Mesodermal cell (in vitro differentiated cells): ENCODE data around the gene RAPGEF4.

Experiments used
- H3K27ac ChIP-seq: 2 replicates; pipeline ENCODE4 v1.7.0; 2013; ENCODE audit warnings: mild to moderate bottlenecking, low read depth, low read length, moderate library complexity; ENCODE audit not compliant: severe bottlenecking
- H3K36me3 ChIP-seq: 2 replicates; pipeline ENCODE4 v1.7.1; 2013; ENCODE audit warnings: mild to moderate bottlenecking, low read length, moderate library complexity; ENCODE audit not compliant: control insufficient read depth, insufficient read depth
- H3K4me1 ChIP-seq: one replicate; pipeline ENCODE4 v1.7.1; 2013; ENCODE audit warnings: mild to moderate bottlenecking, low read length; ENCODE audit not compliant: insufficient read depth, control insufficient read depth, poor library complexity, severe bottlenecking
- H3K4me3 ChIP-seq: 2 replicates; pipeline ENCODE4 v1.7.0; 2013; ENCODE audit warnings: low read length, control low read depth, mild to moderate bottlenecking; ENCODE audit not compliant: insufficient read depth, poor library complexity, severe bottlenecking; ENCODE audit errors: extremely low read depth
- H3K9me3 ChIP-seq: 2 replicates; pipeline ENCODE4 v1.7.1; 2013; ENCODE audit warnings: mild to moderate bottlenecking, low read length, moderate library complexity; ENCODE audit not compliant: control insufficient read depth
- WGBS, 2 experiments: methylation state at CpG; one replicate each; pipeline ENCODE4 v1.1.5; 2013; ENCODE audit warnings: missing lambda C conversion rate in 2 of 2; ENCODE audit not compliant: insufficient coverage in 2 of 2; 5-methylcytosine and 5-hydroxymethylcytosine counted together

RAPGEF4 gene

DNA sequence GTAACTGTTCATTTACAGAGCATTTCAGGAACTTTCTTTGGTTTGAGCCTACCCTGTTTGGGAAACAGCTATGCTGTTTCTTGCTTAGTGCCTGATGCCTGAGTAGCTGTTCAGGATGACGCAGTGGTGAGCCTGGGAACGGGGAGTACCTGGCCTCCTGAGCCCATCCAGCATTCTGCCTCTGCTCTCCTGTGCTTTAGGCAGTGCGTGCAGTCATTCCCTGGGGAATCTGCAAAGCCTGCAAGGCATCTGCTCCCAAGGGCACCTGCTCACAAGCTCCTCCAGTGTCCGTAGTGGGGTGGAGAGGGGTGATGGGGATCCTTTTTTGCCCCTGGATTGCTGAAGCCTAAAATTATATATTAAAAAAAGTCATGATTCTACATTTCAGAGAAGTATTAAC is 68.8 kb downstream of the RAPGEF4 start:
- peaks cover 7% of the 10 kb centered on the region for H3K9me3 ChIP-seq
- H3K4me1 ChIP-seq: peaks cover 3% of the 10 kb centered on the region
- H3K36me3 ChIP-seq: no peaks in the 10 kb centered on the region
- WGBS, 2 experiments: 83 to 87% methylated on average over 3 of the region's 4 CpGs
- no peak overlapping the region for H3K27ac ChIP-seq
- H3K4me3 ChIP-seq: no peak overlapping the region

DNA sequence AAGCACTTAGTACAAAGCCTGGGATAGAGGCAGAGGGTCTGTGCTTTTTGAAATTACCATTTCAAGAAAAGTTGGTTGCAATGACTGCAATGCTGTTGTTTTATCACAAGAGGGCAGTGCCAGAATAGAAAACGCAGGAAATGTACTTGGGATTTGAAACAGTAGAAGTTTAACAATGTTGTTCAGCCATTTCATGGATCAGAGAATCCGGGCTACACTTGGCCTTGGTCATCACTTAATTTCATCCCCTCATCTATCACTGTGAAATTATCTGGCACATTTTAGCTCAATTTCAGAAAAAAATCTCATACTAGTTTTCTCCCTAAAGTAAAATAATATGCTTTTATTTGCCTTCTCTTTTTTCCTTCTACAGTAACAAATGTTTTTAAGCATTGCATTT is 70.8 kb downstream of the RAPGEF4 start:
- 0 to 27% methylated on average over 1 of the region's 2 CpGs for WGBS, 2 experiments

DNA sequence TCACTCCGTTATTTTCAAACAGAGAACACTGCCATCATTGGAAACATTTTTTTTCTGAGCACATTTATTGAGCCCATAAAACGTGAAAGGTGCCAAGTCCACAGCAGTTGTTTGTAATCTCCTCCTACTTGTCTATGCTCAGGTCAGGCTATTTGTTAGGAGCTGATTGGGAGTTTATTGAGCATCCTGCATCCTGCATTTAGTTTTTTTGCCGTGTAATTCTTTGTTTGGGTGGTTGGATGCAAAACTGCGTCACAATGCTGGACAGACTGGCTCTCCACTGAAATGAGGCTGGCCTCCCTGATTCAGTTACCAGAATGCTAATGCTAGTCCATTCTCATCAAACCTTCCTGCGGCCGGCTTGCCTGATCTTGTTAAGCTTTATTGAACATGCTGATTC is 71.4 kb downstream of the RAPGEF4 start:
- no peak overlapping the region for H3K27ac ChIP-seq
- H3K9me3 ChIP-seq: peaks cover 7% of the 10 kb centered on the region
- no peak overlapping the region for H3K4me3 ChIP-seq
- WGBS, 2 experiments: 93 to 100% methylated on average over 1 to 5 of the region's 6 CpGs
- H3K4me1 ChIP-seq: peaks cover 3% of the 10 kb centered on the region
- H3K36me3 ChIP-seq: no peaks in the 10 kb centered on the region

More for the DNA sequence above, 70.8 kb downstream of the RAPGEF4 start:
- peaks cover 3% of the 10 kb centered on the region for H3K4me1 ChIP-seq
- H3K27ac ChIP-seq: no peak overlapping the region
- peaks cover 7% of the 10 kb centered on the region for H3K9me3 ChIP-seq
- no peaks in the 10 kb centered on the region for H3K36me3 ChIP-seq
- H3K4me3 ChIP-seq: no peak overlapping the region

DNA sequence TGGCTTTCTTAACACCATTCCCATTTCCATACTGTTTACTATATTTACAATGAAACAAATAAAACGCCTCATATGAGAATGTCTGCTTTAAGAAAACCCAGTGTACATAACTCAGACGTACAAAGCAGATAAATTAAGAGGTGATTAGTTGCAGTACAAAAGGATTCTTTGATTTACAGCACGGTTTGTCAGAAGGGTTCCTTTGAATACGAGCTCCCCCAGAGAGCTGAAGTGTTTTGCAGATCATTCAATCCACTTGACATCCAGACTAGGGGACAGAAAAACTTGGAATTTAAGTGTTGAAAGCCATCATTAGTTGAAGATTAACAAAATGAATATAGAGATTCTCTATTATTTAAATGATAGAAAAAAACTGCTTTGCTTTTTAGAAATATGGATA is 72.5 kb downstream of the RAPGEF4 start:
- peaks cover 1% of the 10 kb centered on the region for H3K9me3 ChIP-seq
- no peaks in the 10 kb centered on the region for H3K36me3 ChIP-seq
- H3K4me1 ChIP-seq: peaks cover 3% of the 10 kb centered on the region
- WGBS, 2 experiments: 85 to 90% methylated on average over 2 to 3 of the region's 4 CpGs
- no peak overlapping the region for H3K4me3 ChIP-seq
- H3K27ac ChIP-seq: no peak overlapping the region

DNA sequence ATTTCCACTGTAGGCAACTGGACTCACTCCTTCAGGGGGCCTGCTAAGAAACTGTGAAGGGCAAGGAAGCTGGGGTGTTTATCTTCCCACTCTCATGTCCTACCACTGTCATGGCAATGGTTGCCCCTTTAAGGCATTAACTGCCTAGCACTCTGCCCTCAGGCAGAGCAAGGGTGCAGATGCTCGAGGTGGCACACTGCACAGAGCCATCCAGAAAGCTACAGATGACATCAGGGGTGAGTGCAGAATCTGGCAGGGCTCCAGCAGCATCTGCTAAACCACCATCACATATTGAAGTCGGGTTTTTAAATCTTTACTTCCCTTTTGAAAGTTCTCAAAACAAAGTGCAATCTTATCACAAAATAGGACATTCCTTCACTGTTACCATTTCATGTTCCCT is 75.4 kb downstream of the RAPGEF4 start:
- H3K9me3 ChIP-seq: no peaks in the 10 kb centered on the region
- 80 to 100% methylated on average over 2 of the region's 2 CpGs for WGBS, 2 experiments
- H3K4me1 ChIP-seq: peaks cover 3% of the 10 kb centered on the region
- H3K36me3 ChIP-seq: no peaks in the 10 kb centered on the region
- no peak overlapping the region for H3K27ac ChIP-seq
- no peak overlapping the region for H3K4me3 ChIP-seq

DNA sequence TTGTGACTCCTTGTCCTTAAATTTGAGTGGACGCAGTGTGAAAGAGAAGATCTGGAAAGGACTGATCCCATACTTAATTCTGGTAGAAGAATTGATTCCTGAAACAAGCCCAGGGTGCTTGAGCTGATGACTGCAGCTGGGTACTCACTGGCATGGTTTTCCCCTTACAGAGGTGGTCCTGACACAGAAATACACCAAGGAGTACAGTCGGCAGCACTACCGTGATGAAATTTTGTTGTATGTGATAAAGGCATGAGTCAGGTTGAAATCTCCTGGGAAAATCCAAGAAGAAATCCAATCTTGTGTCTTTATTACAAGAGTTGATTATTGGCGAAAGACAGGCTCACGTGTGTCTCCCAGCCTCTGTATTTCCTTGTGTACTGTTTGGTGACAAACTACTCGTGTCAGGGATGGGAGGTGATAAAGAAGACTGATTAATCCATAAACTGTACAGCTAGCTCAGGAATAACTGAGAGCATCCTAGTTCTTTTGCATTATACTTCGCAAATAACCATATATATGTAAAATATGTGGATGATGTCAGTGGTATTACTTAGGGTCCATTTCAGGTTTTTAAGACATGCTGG is 76.6 kb downstream of the RAPGEF4 start:
- Histone ChIP-seq H3K27ac (no peak overlapping the region), H3K36me3 (no peaks in the 10 kb centered on the region), H3K9me3 (no peaks in the 10 kb centered on the region), H3K4me1 (no peaks in the 10 kb centered on the region), H3K4me3 (no peak overlapping the region)
- WGBS, 2 experiments: 84% methylated on average over 5 to 6 of the region's 7 CpGs

DNA sequence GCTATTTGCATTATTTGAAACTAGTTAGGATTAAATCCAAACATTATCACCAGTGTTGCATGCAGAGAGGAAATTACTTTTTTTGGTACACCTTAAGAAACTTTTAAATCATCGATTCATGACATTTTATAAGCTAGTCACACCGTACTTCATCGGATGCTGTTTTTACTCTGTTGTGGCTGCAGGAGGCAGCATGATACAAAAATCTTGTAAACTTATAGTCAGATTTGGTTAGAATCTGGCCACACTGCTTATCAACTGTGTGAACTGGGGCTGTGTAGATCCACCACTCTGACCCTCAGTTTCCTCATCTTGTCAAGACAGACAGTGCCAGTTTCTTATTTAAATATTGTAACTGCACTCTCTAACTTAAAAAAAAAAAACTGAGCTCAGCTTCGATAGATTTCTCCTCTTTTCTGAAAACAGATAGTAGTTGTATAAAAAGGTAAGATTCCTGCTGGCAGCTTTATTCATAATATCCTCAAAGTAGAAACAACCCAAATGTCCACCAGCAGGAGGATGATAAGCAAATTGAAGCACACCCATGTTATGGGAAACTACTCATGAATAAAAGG is 77.8 kb downstream of the RAPGEF4 start:
- 56% methylated on average over 3 of the region's 4 CpGs; no CpG with 5 or more reads in 1 of the 2 experiments for WGBS, 2 experiments
- no peaks in the 10 kb centered on the region for H3K36me3 ChIP-seq
- H3K27ac ChIP-seq: no peak overlapping the region
- H3K4me3 ChIP-seq: no peak overlapping the region
- no peaks in the 10 kb centered on the region for H3K4me1 ChIP-seq
- H3K9me3 ChIP-seq: no peaks in the 10 kb centered on the region

DNA sequence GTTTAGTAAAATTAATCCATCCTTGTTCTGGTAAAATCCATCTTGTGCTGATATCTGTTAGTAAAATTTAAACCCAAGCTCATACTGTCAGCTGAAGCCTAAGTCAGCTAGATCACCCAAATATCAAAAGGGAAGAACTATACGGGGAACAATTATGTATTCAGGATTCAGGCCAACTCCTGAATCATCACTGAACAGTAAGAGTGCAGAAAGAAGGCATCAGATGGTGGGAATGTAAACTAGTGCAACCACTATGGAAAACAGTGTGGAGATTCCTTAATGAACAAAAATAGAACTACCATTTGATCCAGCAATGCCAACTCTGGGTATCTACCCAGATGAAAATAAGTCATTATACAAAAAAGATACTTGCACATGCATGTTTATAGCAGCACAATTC is 81.8 kb downstream of the RAPGEF4 start:
- H3K36me3 ChIP-seq: no peaks in the 10 kb centered on the region
- H3K9me3 ChIP-seq: no peaks in the 10 kb centered on the region
- H3K4me3 ChIP-seq: no peak overlapping the region
- no peak overlapping the region for H3K27ac ChIP-seq
- H3K4me1 ChIP-seq: no peaks in the 10 kb centered on the region
- no CpG with 5 or more reads among the region's 1 CpG for WGBS, 2 experiments

DNA sequence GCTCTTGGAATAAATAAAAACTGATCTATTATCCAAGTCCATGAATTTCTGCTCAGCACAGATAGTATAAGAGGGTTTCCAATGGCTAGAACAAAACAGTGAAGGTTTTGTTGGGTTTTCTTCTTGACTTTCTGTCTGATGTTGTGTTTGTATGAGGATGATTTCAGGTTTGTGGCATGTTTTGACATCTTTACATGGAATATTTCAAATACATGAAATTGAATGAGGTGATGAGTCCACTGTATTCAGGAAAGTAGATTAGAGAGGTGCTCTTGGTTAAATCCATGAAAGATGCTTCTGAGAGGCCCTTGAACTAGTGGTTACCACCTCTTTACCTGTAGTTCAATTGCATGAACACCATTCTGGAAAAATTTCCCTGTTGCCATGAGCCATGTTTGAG is 84.3 kb downstream of the RAPGEF4 start:
- Histone ChIP-seq H3K4me1 (peaks cover 6% of the 10 kb centered on the region), H3K27ac (no peak overlapping the region), H3K36me3 (no peaks in the 10 kb centered on the region), H3K4me3 (no peak overlapping the region), H3K9me3 (no peaks in the 10 kb centered on the region)

DNA sequence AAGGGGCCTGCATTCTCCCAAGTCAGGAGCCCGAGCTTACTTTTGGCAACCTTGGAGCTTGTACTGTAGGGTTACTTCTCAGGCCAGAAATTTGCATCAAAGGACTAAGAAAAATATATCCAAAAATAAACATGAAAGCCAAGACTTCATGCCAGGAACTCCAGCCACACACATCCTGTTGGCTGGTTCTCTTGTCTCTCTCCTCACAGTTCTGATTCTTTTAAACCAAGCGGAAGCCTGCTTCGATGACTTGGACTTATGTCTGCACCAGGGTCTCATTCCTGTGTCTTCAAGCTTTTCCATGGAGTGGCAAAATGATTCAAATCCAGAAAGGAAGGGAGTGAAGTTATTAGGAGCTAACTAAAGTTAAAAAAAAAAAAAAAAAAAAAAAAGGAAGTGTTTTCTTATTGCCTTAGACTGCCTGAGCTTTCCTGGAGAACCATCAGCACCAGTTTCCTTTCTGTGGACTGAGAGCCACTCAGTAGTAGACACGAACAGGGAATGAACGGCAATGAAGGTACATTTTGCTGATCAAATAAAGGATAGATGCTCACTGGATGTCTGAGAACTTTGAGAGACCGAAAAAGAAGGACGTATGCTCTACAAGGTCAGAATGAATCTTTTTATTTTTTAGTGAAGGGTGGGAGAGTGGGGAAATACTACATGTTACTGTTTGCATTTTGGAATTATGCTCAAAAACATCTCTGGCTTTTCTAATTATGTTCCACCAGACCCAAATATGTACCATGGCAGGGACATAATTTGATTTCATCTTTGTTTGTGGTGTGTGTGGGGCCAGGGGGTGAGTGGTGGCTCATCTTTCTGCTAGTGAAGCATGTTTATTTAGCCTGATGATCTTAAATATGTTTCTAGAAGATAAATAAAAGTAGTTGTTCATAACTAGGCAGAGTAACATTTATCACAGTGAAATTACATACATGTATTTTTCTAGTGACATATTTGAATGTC is 86.0 kb downstream of the RAPGEF4 start:
- Histone ChIP-seq H3K27ac (no peak overlapping the region), H3K4me3 (no peak overlapping the region), H3K9me3 (no peaks in the 10 kb centered on the region), H3K4me1 (peaks cover 6% of the 10 kb centered on the region), H3K36me3 (no peaks in the 10 kb centered on the region)
- 97 to 98% methylated on average over 4 of the region's 7 CpGs for WGBS, 2 experiments

DNA sequence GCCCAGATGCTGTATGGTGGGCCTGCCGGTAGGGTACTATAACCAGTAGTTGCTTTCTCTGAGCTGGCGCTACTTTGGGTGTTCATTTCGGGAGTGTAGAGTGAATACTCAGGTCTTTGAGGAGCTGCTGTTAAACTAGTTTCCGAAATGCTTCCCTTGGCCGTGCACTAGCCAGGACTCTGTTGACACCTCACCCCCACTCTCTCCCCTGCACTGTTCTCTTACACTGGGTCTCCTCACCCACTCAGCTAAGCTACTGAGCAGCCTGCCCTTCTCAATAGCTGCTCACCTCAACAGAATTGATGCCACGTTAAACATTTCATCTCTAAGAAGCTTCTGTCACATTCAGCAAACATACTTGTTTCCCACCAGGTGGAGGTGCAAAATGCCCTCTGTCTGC is 86.9 kb downstream of the RAPGEF4 start:
- Histone ChIP-seq H3K4me1 (peaks cover 6% of the 10 kb centered on the region), H3K4me3 (no peak overlapping the region), H3K27ac (no peak overlapping the region), H3K9me3 (no peaks in the 10 kb centered on the region), H3K36me3 (no peaks in the 10 kb centered on the region)
- 97 to 98% methylated on average over 4 to 6 of the region's 6 CpGs for WGBS, 2 experiments
